ENCODE results near the gene PCDH9.
A peak's percentile ranks its signal among the peaks of the same experiment; 100 is the strongest.

PCDH9 gene

DNA sequence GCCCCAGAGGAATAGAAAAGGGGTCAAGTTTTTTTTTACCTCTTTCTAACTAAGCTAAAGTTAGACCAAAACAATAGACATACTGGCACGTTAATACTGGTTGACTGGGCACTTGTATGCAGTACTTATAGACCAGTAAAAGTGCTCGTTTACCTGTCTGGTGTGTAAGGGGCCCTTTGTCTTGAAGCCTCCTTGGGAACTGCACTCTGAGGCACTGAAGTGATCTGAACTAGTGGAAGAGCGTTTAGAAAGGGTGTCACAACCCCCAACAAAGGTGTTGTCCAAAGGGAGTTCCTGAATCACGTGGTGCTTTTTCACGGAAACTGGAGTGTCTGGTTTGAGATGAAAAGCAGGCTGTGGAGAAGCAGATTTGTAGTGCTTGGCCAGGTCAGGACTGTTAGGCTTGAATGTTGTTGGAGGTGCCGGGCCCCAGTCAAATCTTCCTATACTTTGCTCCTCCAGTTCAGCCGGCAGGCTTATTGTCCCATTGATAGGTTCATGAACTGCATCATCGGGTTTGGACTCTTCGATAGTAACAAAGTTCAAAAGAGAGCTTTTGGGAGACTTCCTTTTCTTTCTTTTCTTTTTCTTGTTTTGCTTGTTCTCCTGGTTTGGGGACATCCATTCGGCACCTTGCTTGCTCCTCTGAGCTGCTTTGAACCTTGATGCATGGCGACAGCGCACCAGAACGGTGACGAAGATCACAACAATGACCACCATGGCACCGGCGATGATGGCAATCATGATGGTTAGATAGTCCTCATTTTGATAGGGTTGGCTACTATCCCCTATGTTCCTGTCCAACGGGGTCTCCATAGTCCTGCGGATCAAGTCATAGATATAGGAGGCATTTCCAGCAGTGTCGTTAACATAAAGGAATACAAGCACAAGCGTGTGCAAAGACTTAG lies 4.6 kb downstream of the PCDH9 start:
- FAIRE-seq, result no peak

DNA sequence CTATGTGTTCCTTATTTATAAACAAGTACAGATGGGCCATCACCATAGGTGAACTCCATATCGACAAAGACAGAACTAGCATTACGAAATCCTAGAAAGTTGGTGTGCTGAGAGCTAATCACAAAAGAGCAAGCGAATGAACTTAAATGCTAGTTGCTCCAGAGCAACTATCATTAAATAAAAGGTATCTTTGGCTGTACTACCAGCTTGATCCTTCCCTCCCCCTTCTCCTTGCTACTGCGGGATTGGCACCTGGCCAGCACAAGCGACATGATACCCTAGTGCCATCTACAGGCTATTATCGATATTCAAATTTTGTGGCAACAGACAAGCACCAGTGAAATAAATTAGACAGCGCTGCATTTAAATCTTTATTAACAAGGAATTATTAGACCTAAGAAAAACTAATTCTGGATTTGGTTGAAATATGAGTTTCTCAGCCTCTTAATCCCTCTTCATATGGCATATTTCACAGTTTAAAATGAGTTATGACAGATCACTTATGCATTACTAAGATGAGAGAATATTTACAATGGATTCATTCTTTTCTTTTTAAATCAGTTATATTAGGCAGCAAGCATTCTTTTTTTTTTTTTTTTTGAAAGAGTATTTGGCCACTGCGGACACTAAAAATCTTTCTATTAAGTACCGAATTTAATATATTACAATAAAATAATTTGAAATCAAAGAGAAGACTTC lies 5.8 kb downstream of the PCDH9 start:
- FAIRE-seq, result peak; percentile 94

DNA sequence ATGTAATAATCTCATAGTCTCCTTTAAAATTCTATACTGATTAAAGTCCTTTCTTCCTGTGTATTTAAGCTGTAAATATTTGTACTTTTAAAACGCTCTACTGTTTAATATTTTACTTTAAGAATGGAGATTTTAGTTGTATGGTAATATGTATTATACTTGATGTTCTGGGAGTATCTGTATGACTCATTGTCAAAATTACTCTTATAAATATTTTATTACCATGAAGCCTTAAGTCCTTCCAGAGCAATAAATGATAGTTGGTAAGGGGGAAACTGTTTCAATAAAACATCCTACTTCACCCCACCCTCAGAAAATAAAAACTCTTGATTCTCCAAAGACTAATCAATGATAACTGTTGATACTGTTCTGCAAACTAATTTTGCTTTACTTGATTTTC lies 6.4 kb downstream of the PCDH9 start:
- FAIRE-seq, result no peak

DNA sequence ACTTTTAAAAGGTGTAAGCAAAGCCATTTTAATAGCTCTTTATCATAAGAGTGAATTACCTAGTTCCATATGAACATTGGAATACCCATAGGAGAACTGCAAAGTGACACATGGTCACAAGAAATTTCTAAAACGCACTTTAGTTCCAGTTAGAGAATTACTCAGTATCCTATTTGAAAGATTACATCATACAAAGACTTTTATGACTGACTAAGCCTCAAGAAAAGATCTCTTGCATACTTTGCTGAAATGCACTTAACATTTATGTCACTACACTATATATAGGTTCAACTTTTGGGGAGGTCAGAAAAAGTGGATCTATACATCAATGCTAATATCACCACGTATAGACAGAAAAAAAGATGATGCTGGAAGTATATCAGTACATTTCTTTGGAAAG lies 7.1 kb downstream of the PCDH9 start:
- no peak for FAIRE-seq

DNA sequence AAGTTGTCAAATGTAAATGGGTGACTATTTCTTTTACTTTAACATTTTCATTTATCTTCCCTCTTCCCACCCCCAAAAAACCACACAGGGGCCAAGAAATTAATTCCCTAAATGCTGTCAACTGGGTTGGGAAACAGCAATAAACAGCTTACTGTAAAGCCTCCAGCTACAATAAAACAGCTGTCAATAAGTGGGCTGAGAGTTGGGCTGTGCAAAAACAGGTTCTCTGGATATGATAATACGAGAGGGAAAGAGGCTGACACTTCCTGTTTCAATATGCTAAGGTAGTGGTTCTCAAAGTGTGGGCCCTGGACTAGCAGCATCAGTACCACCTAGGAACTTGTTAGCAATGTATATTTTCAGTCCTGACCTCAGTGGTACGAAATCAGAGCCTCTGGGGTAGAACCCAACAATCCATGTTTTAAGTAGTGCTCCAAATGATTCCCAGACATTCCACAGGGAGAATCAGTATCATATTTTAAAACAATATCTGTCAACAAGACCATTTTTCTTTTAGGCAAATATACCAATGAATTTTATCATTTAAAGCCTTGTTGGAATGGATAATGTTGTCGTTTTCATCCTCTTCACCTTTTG lies 8.4 kb downstream of the PCDH9 start:
- no peak for FAIRE-seq

DNA sequence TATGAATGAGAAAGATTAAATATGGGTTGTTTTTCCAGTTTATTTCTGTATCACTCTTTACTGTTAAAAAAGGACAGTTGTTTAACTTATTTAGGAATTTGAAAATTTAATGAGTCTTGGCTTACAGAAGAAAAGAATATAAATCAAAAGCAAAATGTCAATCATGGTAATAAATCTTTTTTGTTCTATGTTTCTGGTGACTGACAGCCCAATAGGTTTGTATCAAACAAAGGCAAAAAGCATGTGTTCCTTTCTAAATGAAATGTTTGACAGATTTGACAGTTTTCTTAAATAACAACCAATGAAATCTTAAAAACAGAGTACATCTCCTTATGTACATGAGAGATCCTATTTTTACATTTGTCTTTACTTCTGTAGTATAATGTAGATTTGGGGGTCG lies 11.0 kb downstream of the PCDH9 start:
- no peak for FAIRE-seq

DNA sequence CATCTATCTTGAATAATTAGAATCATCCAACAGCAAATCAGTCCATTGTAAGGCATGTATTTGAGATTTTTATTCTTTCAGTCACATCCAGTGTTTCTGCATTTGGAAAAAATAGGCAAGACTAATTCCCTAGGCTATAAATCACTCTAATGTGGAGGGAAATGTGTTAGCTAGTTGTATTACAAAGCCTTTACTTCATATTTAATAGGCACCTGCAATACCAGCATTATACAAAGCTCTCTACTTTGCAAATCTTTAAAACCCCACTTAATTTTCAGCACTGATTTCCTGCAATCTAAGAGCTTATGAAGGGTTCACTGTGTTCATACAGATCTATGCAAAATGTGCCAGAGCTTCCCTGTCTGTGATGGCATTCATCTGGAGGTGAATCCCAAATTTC lies 12.3 kb downstream of the PCDH9 start:
- no peak for FAIRE-seq

DNA sequence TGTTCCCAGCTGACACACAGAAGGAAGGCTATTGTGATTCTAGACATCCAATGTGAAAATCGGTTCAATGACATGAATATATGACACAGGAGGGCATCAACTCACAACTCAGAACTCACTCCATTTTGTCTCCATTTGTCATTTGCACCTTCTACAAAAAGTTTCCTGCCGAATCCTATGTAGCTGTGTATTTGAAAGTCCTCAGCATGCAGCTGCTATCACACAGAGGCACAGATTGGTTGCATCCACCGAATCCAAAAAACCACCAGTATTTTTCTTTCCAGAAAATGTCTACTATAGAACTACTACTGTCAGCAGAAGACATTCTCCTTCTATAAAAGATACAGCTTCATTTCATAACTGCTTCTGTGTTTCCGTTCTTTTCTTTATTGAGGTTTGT lies 13.3 kb downstream of the PCDH9 start:
- no peak for FAIRE-seq

DNA sequence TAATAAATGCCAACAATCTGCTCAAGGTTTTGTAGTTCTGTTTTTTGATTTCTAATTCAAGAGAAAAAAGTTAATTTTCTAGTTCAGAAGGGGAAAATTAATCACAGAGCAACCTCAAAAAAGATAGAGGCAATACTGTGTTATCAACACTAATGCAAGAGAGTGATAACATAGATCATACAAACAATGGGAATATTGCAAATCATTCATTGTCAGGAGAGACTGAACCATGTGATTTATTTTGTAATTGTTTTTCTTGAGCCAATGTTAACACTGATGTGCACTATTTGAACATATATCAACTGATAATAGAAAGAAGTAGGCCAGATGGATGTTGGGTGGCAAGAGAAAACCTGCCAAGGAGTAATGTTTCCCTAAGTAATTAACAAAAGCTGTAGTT lies 19.9 kb downstream of the PCDH9 start:
- FAIRE-seq, result no peak

DNA sequence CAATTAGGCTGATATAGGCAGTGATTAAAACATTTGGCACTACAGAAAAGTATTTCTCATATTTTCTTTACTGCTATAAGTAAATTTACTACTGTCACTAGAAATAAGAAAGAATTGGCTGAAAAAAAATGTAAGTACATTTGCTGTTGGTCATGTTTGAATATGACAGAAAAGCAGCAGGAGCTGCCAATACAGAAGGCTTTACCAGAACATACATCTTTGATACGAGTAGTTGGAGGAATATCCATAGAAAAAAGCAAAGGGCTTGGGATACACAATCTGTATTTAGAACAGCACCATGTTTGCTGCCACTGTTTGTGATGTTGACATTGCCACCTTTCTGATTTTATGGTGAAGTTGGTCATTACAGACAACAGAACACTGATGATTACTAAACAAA lies 21.6 kb downstream of the PCDH9 start:
- no peak for FAIRE-seq

DNA sequence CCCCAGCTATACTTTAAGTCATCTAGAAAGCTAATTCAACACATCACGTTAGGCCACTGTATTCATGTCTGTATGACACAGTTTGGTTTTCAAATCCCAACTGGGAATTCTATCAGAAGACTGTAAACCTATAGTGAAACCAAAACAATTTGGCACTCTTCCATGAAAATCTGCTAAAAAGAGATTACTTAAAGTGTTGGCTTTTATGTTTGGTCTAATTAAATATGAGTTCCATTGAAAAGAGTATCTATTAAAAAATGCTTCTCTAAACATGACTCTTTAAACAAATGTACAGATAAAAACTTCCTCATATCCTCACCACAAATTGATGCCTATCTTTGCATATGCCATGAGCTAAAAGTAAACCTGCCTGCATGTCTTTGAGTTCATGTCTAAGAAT lies 25.4 kb downstream of the PCDH9 start:
- FAIRE-seq, result no peak

DNA sequence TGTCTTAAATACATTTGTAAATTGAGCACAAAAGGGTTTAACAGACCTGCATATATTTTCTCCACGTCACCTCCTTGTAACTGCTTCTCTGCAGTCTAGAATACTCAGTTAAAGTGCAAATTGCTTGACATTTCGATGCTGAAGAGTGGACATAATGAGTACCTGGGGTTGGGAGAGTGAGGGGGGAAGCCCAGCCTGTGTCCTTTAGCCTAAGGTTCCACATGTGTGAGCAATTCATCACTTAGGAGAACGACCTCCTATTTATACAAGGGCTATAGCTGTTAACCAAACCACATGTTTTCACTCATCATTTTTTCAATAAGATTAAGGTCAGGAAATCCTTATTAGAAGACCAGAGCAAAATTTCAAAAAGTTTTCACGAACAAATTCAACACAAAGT lies 29.5 kb downstream of the PCDH9 start:
- no peak for FAIRE-seq

DNA sequence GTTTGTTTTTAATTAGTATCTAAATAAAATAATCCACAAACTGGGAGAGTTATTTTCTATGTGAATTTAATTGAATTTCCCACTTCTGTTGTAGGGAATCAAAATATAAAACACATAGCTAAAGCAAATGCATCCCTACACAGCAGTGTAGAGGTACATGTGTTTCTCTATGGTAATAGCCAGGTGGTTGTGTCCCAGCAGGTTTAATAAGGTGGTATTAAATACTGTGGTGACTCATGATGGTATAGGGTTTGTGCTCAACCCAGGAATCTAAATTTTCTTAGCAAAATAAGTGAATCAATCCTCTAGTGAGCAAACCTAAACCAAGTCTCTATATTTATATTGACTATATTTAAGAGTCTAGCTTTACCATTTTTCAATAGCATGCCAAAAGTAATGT lies 30.0 kb downstream of the PCDH9 start:
- no peak for FAIRE-seq

DNA sequence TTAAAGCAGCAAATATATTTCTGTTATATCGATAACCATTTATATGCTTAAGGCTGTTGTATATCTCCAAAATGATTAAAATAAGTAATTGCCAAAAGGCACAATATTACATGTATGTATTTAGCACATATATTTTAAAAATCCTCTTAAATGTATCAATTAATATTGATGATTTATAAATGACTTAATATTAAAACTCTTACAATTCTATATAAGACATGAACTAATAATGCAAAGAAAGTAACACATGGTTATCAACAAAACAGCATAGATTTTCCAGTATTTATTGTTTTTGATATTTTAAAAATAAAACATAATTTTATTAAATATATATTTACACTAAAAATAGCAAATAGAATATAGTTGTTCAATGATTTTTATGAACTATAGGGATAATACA lies 32.4 kb downstream of the PCDH9 start:
- peak; percentile 86 for FAIRE-seq

DNA sequence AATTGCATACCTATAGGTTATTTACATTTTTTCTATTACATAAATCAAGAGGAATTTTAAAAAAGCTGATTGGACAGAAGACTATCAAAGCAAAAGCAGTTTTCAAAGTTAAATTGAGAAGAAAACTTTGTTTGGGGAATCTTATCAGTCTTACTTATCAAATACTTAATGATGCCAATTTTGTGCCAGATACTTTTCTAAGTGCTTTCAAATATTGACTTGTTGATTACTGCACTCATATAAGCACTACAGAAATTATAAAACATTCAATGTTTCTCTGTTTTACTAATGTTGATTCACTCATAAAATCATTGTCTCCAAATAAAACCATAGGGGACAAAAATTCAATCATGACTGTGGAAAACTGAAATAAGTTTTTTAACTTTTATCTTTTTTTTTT lies 36.2 kb downstream of the PCDH9 start:
- no peak for FAIRE-seq

DNA sequence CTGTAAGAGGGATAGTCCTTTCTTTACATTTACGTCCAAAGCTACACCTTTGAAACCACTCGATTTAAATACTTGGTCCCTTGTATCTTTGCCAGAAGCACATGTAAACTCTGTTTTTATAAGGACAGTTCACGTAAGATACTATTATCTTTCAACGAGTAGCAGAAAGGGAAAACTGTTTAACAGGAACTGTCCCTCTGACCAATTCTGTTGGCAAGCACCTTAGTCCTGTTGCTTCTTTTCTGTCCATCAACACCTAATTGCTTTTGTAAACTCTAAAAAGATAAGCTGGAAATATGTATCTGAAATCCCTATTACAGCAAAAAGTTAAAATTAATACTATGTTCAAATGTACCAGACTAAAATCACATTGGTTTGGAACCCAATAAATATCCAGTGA lies 37.4 kb downstream of the PCDH9 start:
- FAIRE-seq, result no peak

DNA sequence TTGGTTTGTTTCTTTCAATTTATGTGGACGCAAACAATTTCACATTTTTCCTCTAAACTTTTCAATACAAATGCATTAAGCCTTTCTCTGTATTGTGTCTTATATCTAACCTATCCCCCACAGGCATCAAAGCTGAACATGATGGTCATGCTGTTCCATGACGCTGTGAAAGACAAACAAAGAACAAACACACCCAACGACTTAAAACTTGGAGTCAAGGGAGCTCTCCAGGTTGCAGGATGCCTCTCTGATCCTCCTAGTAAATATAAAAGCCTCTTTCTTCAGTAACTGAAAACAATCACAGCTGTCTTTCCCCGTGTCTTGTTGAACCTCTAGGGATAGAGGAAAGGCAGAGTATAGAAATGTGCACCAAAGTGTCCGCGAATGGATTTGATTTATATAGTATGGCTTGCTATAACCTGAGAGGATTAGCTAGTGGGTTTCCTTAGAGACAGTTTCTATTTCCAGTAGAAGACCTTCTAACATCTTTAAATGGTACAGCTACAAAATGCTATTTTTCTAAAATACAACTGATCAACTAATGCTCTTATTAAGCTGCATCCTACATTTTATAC lies 43.1 kb downstream of the PCDH9 start:
- no peak for FAIRE-seq

DNA sequence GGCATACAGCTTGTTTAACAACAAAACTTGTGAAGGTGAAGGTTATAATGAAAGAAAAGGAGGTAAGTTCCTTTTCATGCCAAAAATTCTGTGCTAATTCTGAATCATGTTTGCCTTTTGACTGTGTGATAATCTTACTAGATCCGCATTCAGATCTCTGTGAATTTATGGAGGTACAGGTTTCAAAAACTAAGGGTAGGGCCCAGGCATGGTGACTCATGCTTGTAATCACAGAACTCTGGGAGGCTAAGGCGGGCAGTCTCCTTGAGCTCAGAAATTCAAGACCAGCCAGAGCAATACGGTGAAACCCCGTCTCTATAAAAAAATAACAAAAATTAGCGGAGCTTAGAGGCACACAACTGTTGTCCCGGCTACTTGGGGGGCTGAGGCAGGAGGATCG lies 45.9 kb downstream of the PCDH9 start:
- FAIRE-seq, result no peak

DNA sequence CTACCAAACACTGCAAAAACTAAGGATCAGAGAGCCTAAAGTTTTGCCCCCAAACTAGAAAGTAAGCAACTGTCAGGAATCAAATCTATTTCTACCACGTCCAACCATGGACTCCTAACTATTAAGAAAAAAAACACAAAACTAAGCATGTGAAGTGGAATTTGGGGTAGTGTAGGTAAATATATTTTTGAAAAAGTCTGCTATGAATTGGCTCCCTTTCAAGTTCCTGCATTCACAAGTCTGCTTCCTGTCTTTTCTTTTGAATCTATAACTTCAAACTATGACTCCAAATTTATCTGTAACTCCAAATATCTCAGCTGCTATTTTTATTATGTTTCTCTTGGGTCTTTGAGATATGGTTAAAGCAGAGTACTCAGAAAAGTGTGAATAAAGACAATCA lies 47.0 kb downstream of the PCDH9 start:
- FAIRE-seq, result no peak

DNA sequence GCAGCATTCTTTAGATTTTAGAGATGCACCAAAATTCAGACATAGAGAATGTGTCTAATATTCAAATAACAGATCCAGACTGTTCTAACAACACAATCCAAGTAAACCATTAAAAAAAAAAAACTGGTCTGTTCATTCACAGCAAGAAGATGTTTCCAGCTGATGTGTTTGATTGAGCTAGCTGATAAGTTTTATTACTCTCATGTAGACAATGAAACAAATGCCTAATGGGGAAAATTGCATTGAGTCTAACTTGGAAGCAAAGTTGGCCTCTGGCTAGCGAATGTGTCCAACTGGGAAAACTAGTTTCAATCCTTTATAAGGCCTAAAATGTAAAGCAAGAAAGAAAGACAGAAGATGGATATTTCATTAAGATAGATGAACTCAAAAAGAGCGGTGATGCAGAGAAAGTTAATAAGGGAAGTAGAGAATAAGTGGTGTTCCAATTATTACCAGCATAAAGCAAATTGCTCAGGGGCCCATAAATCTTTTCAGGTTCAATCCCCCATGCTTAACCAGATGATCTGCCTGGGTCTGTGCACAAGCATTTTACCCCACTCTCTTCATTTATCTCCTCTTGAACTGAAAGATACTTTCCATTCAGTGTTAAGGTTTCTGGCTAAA lies 54.2 kb downstream of the PCDH9 start:
- no peak for FAIRE-seq

DNA sequence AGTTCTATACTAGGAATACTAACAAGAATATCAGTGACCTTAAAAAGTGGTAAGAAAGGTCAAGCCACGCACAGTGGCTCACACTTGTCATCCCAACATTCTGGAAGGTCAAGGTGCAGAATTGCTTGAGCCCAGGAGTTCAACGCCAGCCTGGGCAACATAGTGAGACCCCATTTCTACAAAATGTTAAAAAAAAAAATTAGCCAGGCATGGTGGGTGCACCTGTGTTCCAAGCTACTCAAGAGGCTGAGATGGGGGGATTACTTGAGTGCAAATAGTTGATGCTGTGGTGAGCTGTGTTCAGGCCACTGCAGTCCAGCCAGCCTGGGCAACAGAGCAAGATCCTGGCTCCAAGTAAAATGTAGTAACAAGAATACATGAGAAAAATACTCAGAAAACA lies 61.8 kb downstream of the PCDH9 start:
- no peak for FAIRE-seq

DNA sequence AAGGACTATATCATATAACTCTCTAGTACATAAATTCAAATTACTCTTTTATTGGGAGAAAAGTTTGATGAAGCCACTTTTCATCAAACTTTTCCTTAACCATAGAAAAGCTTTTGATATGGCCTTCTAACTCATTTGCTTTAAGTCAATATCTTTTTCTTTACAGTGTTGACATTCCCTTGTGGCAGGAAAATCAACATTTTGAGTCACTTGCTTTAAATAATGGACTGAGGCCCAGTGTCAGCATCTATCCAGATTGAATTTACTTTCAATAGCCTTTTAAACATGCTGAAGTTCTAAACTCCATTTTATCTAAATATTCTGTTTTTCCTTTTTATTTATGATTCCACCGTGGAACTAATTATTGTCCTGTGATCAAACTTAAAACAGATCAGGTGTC lies 62.7 kb downstream of the PCDH9 start:
- FAIRE-seq, result no peak

DNA sequence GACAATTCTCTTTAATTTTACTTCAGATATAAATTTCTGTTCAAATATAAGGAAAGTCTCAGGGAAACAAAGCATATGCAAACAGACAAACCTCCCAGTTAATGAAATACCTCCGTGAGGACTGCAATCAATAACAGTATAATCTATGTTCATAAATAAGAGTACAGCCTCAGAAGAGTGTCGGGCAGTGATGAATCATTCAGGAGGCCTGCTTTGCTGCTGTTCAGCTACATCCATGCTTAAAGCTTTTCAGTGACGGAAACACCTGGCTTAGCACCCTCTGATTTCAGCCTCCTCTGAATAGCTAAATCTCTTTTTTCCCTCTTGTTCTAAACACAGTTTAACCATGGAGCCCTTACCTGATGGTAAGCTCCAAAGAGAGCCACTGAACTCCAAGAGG lies 69.0 kb downstream of the PCDH9 start:
- no peak for FAIRE-seq
